ENCODE results near the gene FCAMR.
A peak's percentile ranks its signal among the peaks of the same experiment; 100 is the strongest.

FCAMR gene

GRCh38 chr1:207006914-207007313 lies 36.7 kb upstream of the FCAMR start:
- no peaks in the 10 kb centered on the region for H3K36me3 ChIP-seq (ENCODE audit: insufficient read depth)
- no peak for TF ChIP-seq CTCF (conservative IDR thresholded peaks at IDR 0.05; ENCODE audit: low read depth, low read length)
- no peak overlapping the region for H2AFZ ChIP-seq (ENCODE audit: low read depth)
- H3K27ac ChIP-seq = no peak overlapping the region
- H3K9ac ChIP-seq = no peak overlapping the region
- H3K27me3 ChIP-seq (ENCODE audit: insufficient read depth, low read depth) = no peaks in the 10 kb centered on the region
- H3K4me1 ChIP-seq (ENCODE audit: low read depth, poor library complexity, severe bottlenecking) = no peaks in the 10 kb centered on the region
- no peak overlapping the region for H3K4me3 ChIP-seq (IDR thresholded peaks at IDR 0.05; ENCODE audit: insufficient read depth, low read depth, low read length)
- no peak overlapping the region for H3K4me2 ChIP-seq
- no peaks in the 10 kb centered on the region for H4K20me1 ChIP-seq (ENCODE audit: insufficient read depth)
- no peaks in the 10 kb centered on the region for H3K79me2 ChIP-seq (ENCODE audit: insufficient read depth, low read depth)

GRCh38 chr1:207006083-207006482 lies 35.8 kb upstream of the FCAMR start:
- Histone ChIP-seq H3K9ac (no peak overlapping the region), H3K27me3 (ENCODE audit: insufficient read depth, low read depth) (no peaks in the 10 kb centered on the region), H3K27ac (no peak overlapping the region), H3K79me2 (ENCODE audit: insufficient read depth, low read depth) (no peaks in the 10 kb centered on the region), H2AFZ (ENCODE audit: low read depth) (no peak overlapping the region), H3K4me1 (ENCODE audit: low read depth, poor library complexity, severe bottlenecking) (no peaks in the 10 kb centered on the region), H4K20me1 (ENCODE audit: insufficient read depth) (no peaks in the 10 kb centered on the region), H3K4me2 (no peak overlapping the region), H3K36me3 (ENCODE audit: insufficient read depth) (no peaks in the 10 kb centered on the region), H3K4me3 (IDR thresholded peaks at IDR 0.05; ENCODE audit: insufficient read depth, low read depth, low read length) (no peak overlapping the region)
- TF ChIP-seq CTCF (conservative IDR thresholded peaks at IDR 0.05; ENCODE audit: low read depth, low read length) = no peak

GRCh38 chr1:207004931-207005830 lies 34.9 kb upstream of the FCAMR start:
- H3K36me3 ChIP-seq (ENCODE audit: insufficient read depth) = no peaks in the 10 kb centered on the region
- no peak overlapping the region for H3K4me3 ChIP-seq (IDR thresholded peaks at IDR 0.05; ENCODE audit: insufficient read depth, low read depth, low read length)
- no peaks in the 10 kb centered on the region for H3K4me1 ChIP-seq (ENCODE audit: low read depth, poor library complexity, severe bottlenecking)
- no peak overlapping the region for H3K4me2 ChIP-seq
- H3K9ac ChIP-seq = no peak overlapping the region
- no peaks in the 10 kb centered on the region for H3K27me3 ChIP-seq (ENCODE audit: insufficient read depth, low read depth)
- peak; percentile 93 for TF ChIP-seq CTCF (conservative IDR thresholded peaks at IDR 0.05; ENCODE audit: low read depth, low read length)
- H3K27ac ChIP-seq = no peak overlapping the region
- H2AFZ ChIP-seq (ENCODE audit: low read depth) = peak overlapping the region; percentile 42; the same call in 1 of the 2 replicates
- no peaks in the 10 kb centered on the region for H4K20me1 ChIP-seq (ENCODE audit: insufficient read depth)
- no peaks in the 10 kb centered on the region for H3K79me2 ChIP-seq (ENCODE audit: insufficient read depth, low read depth)

GRCh38 chr1:207003210-207003609 lies 33.0 kb upstream of the FCAMR start:
- no peaks in the 10 kb centered on the region for H3K79me2 ChIP-seq (ENCODE audit: insufficient read depth, low read depth)
- no peak overlapping the region for H3K4me3 ChIP-seq (IDR thresholded peaks at IDR 0.05; ENCODE audit: insufficient read depth, low read depth, low read length)
- no peaks in the 10 kb centered on the region for H4K20me1 ChIP-seq (ENCODE audit: insufficient read depth)
- H2AFZ ChIP-seq (ENCODE audit: low read depth) = no peak overlapping the region
- no peaks in the 10 kb centered on the region for H3K36me3 ChIP-seq (ENCODE audit: insufficient read depth)
- H3K27me3 ChIP-seq (ENCODE audit: insufficient read depth, low read depth) = no peaks in the 10 kb centered on the region
- no peak overlapping the region for H3K9ac ChIP-seq
- H3K4me1 ChIP-seq (ENCODE audit: low read depth, poor library complexity, severe bottlenecking) = no peaks in the 10 kb centered on the region
- H3K4me2 ChIP-seq = no peak overlapping the region
- no peak for TF ChIP-seq CTCF (conservative IDR thresholded peaks at IDR 0.05; ENCODE audit: low read depth, low read length)
- no peak overlapping the region for H3K27ac ChIP-seq
